Natural killer cell (primary cell): ENCODE results near the gene ICAM2. TPM values are rescaled to one million over a fixed set of nuclear protein-coding genes. Genes with fewer than 3 reads are reported as not detected.

Source experiments
- ATAC-seq, 3 donors: fragments of 150-1000 bp in 2 of 3; fragments of 200-7000 bp in 1 of 3; cut with Tn5 transposase; 1 replicate in 1 of 3; 2 replicates in 2 of 3; pipeline ENCODE4 v1.10.0; 2021; ENCODE audit warnings: mild to moderate bottlenecking in 2 of 3, moderate library complexity in 2 of 3
- DNase-seq, 2 donors: peaks; one replicate each; pipeline versions ENCODE4 v3.0.0 to v3.0.0-alpha.2; 2013 to 2021; ENCODE audit warnings: mixed read lengths in 1 of 2
- H3K27ac ChIP-seq: one replicate; pipeline ENCODE4 v1.5.1; 2013; ENCODE audit warnings: mild to moderate bottlenecking, low read length
- H3K27me3 ChIP-seq: one replicate; pipeline ENCODE4 v1.6.1; 2013; ENCODE audit warnings: low read length; ENCODE audit not compliant: control insufficient read depth, insufficient read depth
- H3K36me3 ChIP-seq: one replicate; pipeline ENCODE4 v1.6.1; 2013; ENCODE audit warnings: low read length; ENCODE audit not compliant: control insufficient read depth, insufficient read depth
- H3K4me1 ChIP-seq: one replicate; pipeline ENCODE4 v1.6.1; 2013; ENCODE audit warnings: low read length; ENCODE audit not compliant: control insufficient read depth, insufficient read depth
- H3K4me3 ChIP-seq: one replicate; pipeline ENCODE4 v1.5.1; 2013; ENCODE audit warnings: low read length
- H3K9me3 ChIP-seq: one replicate; pipeline ENCODE4 v1.6.1; 2013; ENCODE audit warnings: low read length; ENCODE audit not compliant: control insufficient read depth, insufficient read depth
- H3K27ac Mint-ChIP-seq, 2 donors: one replicate each; pipeline ENCODE4 v1.8.0; 2022; ENCODE audit warnings: mild to moderate bottlenecking in 2 of 2, mixed read lengths in 2 of 2, moderate library complexity in 1 of 2
- H3K27me3 Mint-ChIP-seq, 2 donors: one replicate each; pipeline ENCODE4 v1.8.0; 2022; ENCODE audit warnings: low read depth in 2 of 2, mixed read lengths in 2 of 2
- H3K36me3 Mint-ChIP-seq: one replicate; pipeline ENCODE4 v1.8.0; 2022; ENCODE audit warnings: mixed read lengths
- H3K4me1 Mint-ChIP-seq, 2 donors: one replicate each; pipeline ENCODE4 v1.8.0; 2022; ENCODE audit warnings: mixed read lengths in 2 of 2
- H3K4me3 Mint-ChIP-seq: one replicate; pipeline ENCODE4 v1.8.0; 2022; ENCODE audit warnings: mild to moderate bottlenecking, moderate library complexity, mixed read lengths
- H3K9me3 Mint-ChIP-seq, 2 donors: one replicate each; pipeline ENCODE4 v1.8.0; 2022; ENCODE audit warnings: mixed read lengths in 2 of 2
- CTCF ChIP-seq: fragments of 200-600 bp; IDR thresholded peaks from one replicate; pipeline ENCODE4 v1.8.0; 2022; ENCODE audit warnings: antibody characterized with exemption
- WGBS: methylation state at CpG from one replicate; pipeline ENCODE4 v1.1.7; 2013; ENCODE audit warnings: missing lambda C conversion rate; ENCODE audit not compliant: insufficient coverage; 5-methylcytosine and 5-hydroxymethylcytosine counted together
- intact Hi-C: fragments of 100-400 bp; cut with micrococcal nuclease; formaldehyde crosslinking; loops from one replicate; pipeline ENCODE4 v1.14.2; 2022
- total RNA-seq, 4 donors: library from RNA; stranded (reverse); fragments of 120-200 nt in 1 of 4; gene quantifications; one replicate each; pipeline versions ENCODE4 v1.2.3 to v1.2.4, GENCODE V29; 2013 to 2022

The ICAM2 gene
- total RNA-seq, 3 donors from 2014 or later (not counting 1 experiment from before 2014, with no cell fraction given), result 73.2 to 91.0 (median 78.0) TPM

- 90% methylated on average over 6 of the region's 6 CpGs for whole genome bisulfite sequencing
- peaks cover 0 to 3% of the 10 kb centered on the region in 2 donors for H3K27me3 Mint-ChIP-seq
- no peak overlapping the region for H3K27ac Mint-ChIP-seq
- no peak for ATAC-seq
- TF ChIP-seq CTCF, result no peak
- H3K4me1 ChIP-seq, result peaks cover 12% of the 10 kb centered on the region
- H3K4me3 Mint-ChIP-seq, result no peak overlapping the region
- no peaks in the 10 kb centered on the region for H3K9me3 ChIP-seq
- no peak for DNase-seq
- intact Hi-C loops, result no loop called here
- peaks cover 8 to 26% of the 10 kb centered on the region in 2 donors for H3K4me1 Mint-ChIP-seq
- H3K9me3 Mint-ChIP-seq, result no peaks in the 10 kb centered on the region
- no peaks in the 10 kb centered on the region for H3K36me3 ChIP-seq
- H3K27ac ChIP-seq, result no peak overlapping the region
- H3K4me3 ChIP-seq, result no peak overlapping the region
- H3K27me3 ChIP-seq, result no peaks in the 10 kb centered on the region
- H3K36me3 Mint-ChIP-seq, result no peaks in the 10 kb centered on the region
Measured at GRCh38 chr17:63973247-63973646, 47.2 kb downstream of the ICAM2 start.

DNA sequence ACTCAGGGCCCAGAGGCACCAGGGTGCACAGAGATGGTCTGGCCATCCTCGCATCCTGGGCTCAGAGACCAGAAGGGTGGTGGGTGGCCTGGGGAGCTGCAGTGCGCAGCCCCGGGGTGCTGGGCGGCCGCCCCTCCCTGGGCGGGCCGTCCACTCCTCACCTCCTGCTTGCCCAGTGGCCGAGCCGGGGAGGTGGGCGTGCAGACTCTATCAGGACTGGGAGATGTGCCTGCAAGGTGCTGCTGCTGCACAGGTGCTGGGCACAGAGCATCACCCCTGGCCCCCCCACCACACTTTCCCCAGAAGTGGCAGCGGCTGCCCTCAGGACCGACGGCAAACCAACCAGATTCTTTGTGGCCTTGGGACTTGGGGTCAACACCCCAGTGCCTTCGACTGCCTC is 47.6 kb downstream of the ICAM2 start, which contains the start of gene SCN4A:
Gene SCN4A, minus strand, starts transcription at position 123 of the 400 bp plus-strand sequence. Its CDS starts 77 bp downstream, at position 46.
- peaks cover 0 to 3% of the 10 kb centered on the region in 2 donors for H3K27me3 Mint-ChIP-seq
- no peak for TF ChIP-seq CTCF
- H3K4me3 Mint-ChIP-seq, result no peak within 1 kb of the TSS
- no peaks in the 10 kb centered on the region for H3K36me3 Mint-ChIP-seq
- no peak for DNase-seq
- Histone ChIP-seq H3K9me3 (no peaks in the 10 kb centered on the region), H3K4me1 (peaks cover 12% of the 10 kb centered on the region), H3K36me3 (no peaks in the 10 kb centered on the region), H3K27me3 (no peaks in the 10 kb centered on the region), H3K27ac (no peak within 1 kb of the TSS), H3K4me3 (no peak within 1 kb of the TSS)
- no peak for ATAC-seq
- peaks cover 8 to 26% of the 10 kb centered on the region in 2 donors for H3K4me1 Mint-ChIP-seq
- H3K27ac Mint-ChIP-seq, result no peak within 1 kb of the TSS
- intact Hi-C loops, result no loop called here
- 92% methylated on average over 14 of the region's 14 CpGs for WGBS
- H3K9me3 Mint-ChIP-seq, result no peaks in the 10 kb centered on the region

- peaks cover 31% of the 10 kb centered on the region for H3K4me1 ChIP-seq
- H3K27ac ChIP-seq, result no peak overlapping the region
- Mint-ChIP-seq H3K27ac (peak overlapping the region in 1 of 2 donors; percentile 16), H3K4me3 (no peak overlapping the region), H3K4me1 (peaks cover 21 to 32% of the 10 kb centered on the region in 2 donors), H3K27me3 (peaks cover 0 to 3% of the 10 kb centered on the region in 2 donors), H3K9me3 (no peaks in the 10 kb centered on the region), H3K36me3 (no peaks in the 10 kb centered on the region)
- DNase-seq (no peak), ATAC-seq (no peak)
- no peaks in the 10 kb centered on the region for H3K9me3 ChIP-seq
- no peaks in the 10 kb centered on the region for H3K36me3 ChIP-seq
- no peak overlapping the region for H3K4me3 ChIP-seq
- no peak for TF ChIP-seq CTCF
- intact Hi-C loops, result no loop called here
- no peaks in the 10 kb centered on the region for H3K27me3 ChIP-seq
- 89% methylated on average over 10 of the region's 10 CpGs for WGBS
Measured at GRCh38 chr17:63969278-63969677, 51.2 kb downstream of the ICAM2 start.

- no peak overlapping the region for H3K4me3 Mint-ChIP-seq
- Histone ChIP-seq H3K4me1 (peaks cover 31% of the 10 kb centered on the region), H3K36me3 (no peaks in the 10 kb centered on the region), H3K27ac (no peak overlapping the region), H3K9me3 (no peaks in the 10 kb centered on the region), H3K4me3 (no peak overlapping the region), H3K27me3 (no peaks in the 10 kb centered on the region)
- H3K27me3 Mint-ChIP-seq, result no peaks in the 10 kb centered on the region
- DNase-seq (no peak), ATAC-seq (no peak)
- no peak overlapping the region for H3K27ac Mint-ChIP-seq
- intact Hi-C loops, result no loop called here
- H3K9me3 Mint-ChIP-seq, result no peaks in the 10 kb centered on the region
- TF ChIP-seq CTCF, result no peak
- no peaks in the 10 kb centered on the region for H3K36me3 Mint-ChIP-seq
- H3K4me1 Mint-ChIP-seq, result peaks cover 21 to 30% of the 10 kb centered on the region in 2 donors
- 87% methylated on average over 19 of the region's 19 CpGs for WGBS
Measured at GRCh38 chr17:63967953-63968352, 52.5 kb downstream of the ICAM2 start.
